Brain microvascular endothelial cell (primary cell): ENCODE measurements around the gene UBE2B.

ENCODE experiments used
- DNase-seq: peaks from one replicate; pipeline ENCODE4 v3.0.0-alpha.2; 2020
- H3K27ac ChIP-seq: fragments of 250-450 bp; sonication (Bioruptor Pico); 2 replicates; pipeline ENCODE4 v1.5.1; 2020; ENCODE audit warnings: mild to moderate bottlenecking, moderate library complexity
- H3K27me3 ChIP-seq: fragments of 250-450 bp; sonication (Bioruptor Pico); replicated peaks from 2 replicates; pipeline ENCODE4 v1.5.1; 2020; ENCODE audit warnings: mild to moderate bottlenecking
- H3K36me3 ChIP-seq: fragments of 250-450 bp; sonication (Bioruptor Pico); replicated peaks from 2 replicates; pipeline ENCODE4 v1.5.1; 2020; ENCODE audit warnings: mild to moderate bottlenecking
- H3K4me3 ChIP-seq: 2 replicates; pipeline ENCODE4 v1.5.1; 2011; ENCODE audit warnings: low read depth, mild to moderate bottlenecking, control low read depth, low read length, moderate library complexity
- CTCF ChIP-seq: IDR thresholded peaks from 2 replicates; pipeline ENCODE4 v1.5.1; 2011; ENCODE audit warnings: low read depth, mild to moderate bottlenecking, moderate library complexity, low read length, control low read depth, inconsistent platforms; ENCODE audit errors: missing control alignments
- in situ Hi-C: cut with HindIII; loops from 2 replicates; pipeline ENCODE4 v1.10.0; 2017; ENCODE audit warnings: low sequenced_read_pairs, low pct_ligation_motif_present

UBE2B gene

GRCh38 chr5:134409321-134409720 lies 38.0 kb downstream of the UBE2B start:
- DNase-seq = no peak
- Histone ChIP-seq H3K27me3 (no peaks in the 10 kb centered on the region), H3K36me3 (no peaks in the 10 kb centered on the region), H3K4me3 (no peak overlapping the region), H3K27ac (no peak overlapping the region)
- in situ Hi-C loops = no loop called here
- no peak for TF ChIP-seq CTCF

GRCh38 chr5:134410822-134411221 lies 39.5 kb downstream of the UBE2B start:
- Histone ChIP-seq H3K36me3 (no peaks in the 10 kb centered on the region), H3K27ac (no peak overlapping the region), H3K4me3 (peak overlapping the region; percentile 89), H3K27me3 (no peaks in the 10 kb centered on the region)
- DNase-seq = no peak
- no peak for TF ChIP-seq CTCF
- in situ Hi-C loops = no loop called here

- in situ Hi-C loops = no loop called here
- H3K36me3 ChIP-seq = no peaks in the 10 kb centered on the region
- peak overlapping the region; percentile 89 for H3K4me3 ChIP-seq
- TF ChIP-seq CTCF = no peak
- no peak overlapping the region for H3K27ac ChIP-seq
- no peak for DNase-seq
- H3K27me3 ChIP-seq = no peaks in the 10 kb centered on the region
Observed at GRCh38 chr5:134411228-134411545, 39.8 kb downstream of the UBE2B start.

GRCh38 chr5:134411546-134412266 lies 40.3 kb downstream of the UBE2B start, which contains the start of gene CDKN2AIPNL:
Gene CDKN2AIPNL (minus strand): TSS chr5:134411881. CDS start chr5:134411854, 27 bp downstream.
- Histone ChIP-seq H3K36me3 (no peaks in the 10 kb centered on the region), H3K4me3 (peak within 1 kb of the TSS; percentile 89), H3K27me3 (no peaks in the 10 kb centered on the region), H3K27ac (no peak within 1 kb of the TSS)
- in situ Hi-C loops = no loop called here
- DNase-seq = peak; percentile 79
- TF ChIP-seq CTCF = peak; percentile 66

GRCh38 chr5:134413046-134413445 lies 41.7 kb downstream of the UBE2B start:
- TF ChIP-seq CTCF = no peak
- no peak for DNase-seq
- in situ Hi-C loops = no loop called here
- no peak overlapping the region for H3K27ac ChIP-seq
- no peaks in the 10 kb centered on the region for H3K27me3 ChIP-seq
- H3K36me3 ChIP-seq = no peaks in the 10 kb centered on the region
- no peak overlapping the region for H3K4me3 ChIP-seq

- Histone ChIP-seq H3K36me3 (no peaks in the 10 kb centered on the region), H3K27ac (no peak overlapping the region), H3K4me3 (no peak overlapping the region), H3K27me3 (no peaks in the 10 kb centered on the region)
- no peak for TF ChIP-seq CTCF
- DNase-seq = no peak
- in situ Hi-C loops = no loop called here
Observed at GRCh38 chr5:134417707-134418106, 46.3 kb downstream of the UBE2B start.
